ENCODE data around the gene CLBA1. TPM values are rescaled to one million over a fixed set of nuclear protein-coding genes. Genes with fewer than 3 reads are reported as not detected.
A peak's percentile ranks its signal among the peaks of the same experiment; 100 is the strongest.

The CLBA1 gene
- polyA plus RNA-seq, 2 donors, result 6.5 to 8.3 TPM

DNA sequence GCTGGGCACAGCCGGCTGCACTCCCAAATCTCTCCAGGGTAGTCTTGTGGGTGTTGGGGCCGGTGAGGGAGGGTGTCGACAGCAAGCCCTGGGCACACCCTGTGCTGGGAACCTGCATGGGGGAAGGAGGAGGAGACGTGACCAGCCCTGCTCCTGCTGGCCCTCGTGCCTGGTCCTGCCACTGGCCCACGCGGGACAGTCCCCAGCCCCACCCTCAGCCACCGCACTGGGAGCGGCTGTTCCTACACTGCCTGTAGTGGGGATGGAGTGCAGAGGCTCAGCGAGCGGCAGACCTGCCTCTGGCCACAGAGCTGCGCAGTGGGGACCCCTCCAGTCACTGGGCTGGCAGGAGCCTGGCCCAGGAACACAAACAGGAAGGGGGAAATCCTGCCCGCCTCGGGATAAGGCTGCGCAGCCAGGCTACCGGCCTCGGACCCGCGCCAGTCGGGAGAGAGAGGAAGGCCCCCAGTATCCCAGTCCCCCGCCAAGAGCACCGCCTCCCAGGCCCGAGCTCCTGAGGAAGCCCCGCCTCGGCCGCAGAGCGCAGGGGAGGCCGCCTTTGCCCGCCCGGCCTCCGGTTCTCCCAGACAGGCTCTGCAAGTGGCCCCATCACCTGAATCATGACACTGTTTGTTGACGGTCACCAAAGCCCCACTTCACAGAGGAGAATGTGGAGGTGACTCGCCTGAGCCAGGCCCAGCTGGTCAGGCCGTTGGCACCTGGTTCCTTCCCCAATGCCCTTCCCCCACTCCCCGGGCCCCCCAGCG lies 18.0 kb upstream of the CLBA1 start:
- Histone ChIP-seq H3K27ac (ENCODE audit: low read depth in 2 of 2, low read length in 1 of 2) (peak overlapping the region; percentile 98 to 99), H3K4me3 (ENCODE audit: low read depth in 1 of 2, low read length in 2 of 2) (peak overlapping the region; percentile 77 to 81), H3K36me3 (ENCODE audit: control insufficient read depth in 2 of 2, insufficient read depth in 2 of 2, low read length in 1 of 2) (peaks cover 0 to 3% of the 10 kb centered on the region in 2 donors), H3K27me3 (ENCODE audit: control insufficient read depth in 1 of 2, insufficient read depth in 2 of 2, low read length in 2 of 2) (no peaks in the 10 kb centered on the region), H3K9me3 (ENCODE audit: control insufficient read depth in 2 of 2, insufficient read depth in 1 of 2, low read depth in 1 of 2, low read length in 1 of 2) (no peaks in the 10 kb centered on the region), H3K4me1 (ENCODE audit: control insufficient read depth in 2 of 2, insufficient read depth in 2 of 2, low read length in 1 of 2) (peaks cover 9 to 44% of the 10 kb centered on the region in 2 donors)
- 3 to 4% methylated on average over 30 to 36 of the region's 36 CpGs for WGBS, 2 donors

DNA sequence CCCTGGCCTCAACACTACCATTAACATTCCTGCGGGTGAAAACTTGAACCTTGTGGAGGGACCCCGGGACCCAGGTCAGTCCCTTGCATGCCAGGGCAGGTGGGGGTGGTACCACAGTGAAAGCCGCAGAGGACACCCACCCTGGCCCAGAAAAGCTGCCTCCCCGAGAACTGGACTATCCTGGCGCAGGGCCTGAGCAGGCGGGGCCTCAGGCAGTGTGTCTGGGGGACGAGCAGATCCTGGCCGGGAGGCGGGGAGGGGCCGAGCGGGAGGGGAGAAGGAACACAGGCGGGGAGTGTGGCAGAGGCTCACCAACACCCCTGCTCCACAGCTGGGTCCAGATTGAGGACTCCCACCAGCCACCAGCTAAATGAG lies 17.4 kb upstream of the CLBA1 start:
- H3K27me3 ChIP-seq (ENCODE audit: control insufficient read depth in 1 of 2, insufficient read depth in 2 of 2, low read length in 2 of 2), result no peaks in the 10 kb centered on the region
- H3K4me1 ChIP-seq (ENCODE audit: control insufficient read depth in 2 of 2, insufficient read depth in 2 of 2, low read length in 1 of 2), result peaks cover 12 to 49% of the 10 kb centered on the region in 2 donors
- H3K27ac ChIP-seq (ENCODE audit: low read depth in 2 of 2, low read length in 1 of 2), result peak overlapping the region; percentile 98 to 99
- H3K36me3 ChIP-seq (ENCODE audit: control insufficient read depth in 2 of 2, insufficient read depth in 2 of 2, low read length in 1 of 2), result peaks cover 0 to 3% of the 10 kb centered on the region in 2 donors
- 3 to 11% methylated on average over 12 of the region's 12 CpGs for WGBS, 2 donors
- H3K9me3 ChIP-seq (ENCODE audit: control insufficient read depth in 2 of 2, insufficient read depth in 1 of 2, low read depth in 1 of 2, low read length in 1 of 2), result no peaks in the 10 kb centered on the region
- peak overlapping the region; percentile 77 to 81 for H3K4me3 ChIP-seq (ENCODE audit: low read depth in 1 of 2, low read length in 2 of 2)

DNA sequence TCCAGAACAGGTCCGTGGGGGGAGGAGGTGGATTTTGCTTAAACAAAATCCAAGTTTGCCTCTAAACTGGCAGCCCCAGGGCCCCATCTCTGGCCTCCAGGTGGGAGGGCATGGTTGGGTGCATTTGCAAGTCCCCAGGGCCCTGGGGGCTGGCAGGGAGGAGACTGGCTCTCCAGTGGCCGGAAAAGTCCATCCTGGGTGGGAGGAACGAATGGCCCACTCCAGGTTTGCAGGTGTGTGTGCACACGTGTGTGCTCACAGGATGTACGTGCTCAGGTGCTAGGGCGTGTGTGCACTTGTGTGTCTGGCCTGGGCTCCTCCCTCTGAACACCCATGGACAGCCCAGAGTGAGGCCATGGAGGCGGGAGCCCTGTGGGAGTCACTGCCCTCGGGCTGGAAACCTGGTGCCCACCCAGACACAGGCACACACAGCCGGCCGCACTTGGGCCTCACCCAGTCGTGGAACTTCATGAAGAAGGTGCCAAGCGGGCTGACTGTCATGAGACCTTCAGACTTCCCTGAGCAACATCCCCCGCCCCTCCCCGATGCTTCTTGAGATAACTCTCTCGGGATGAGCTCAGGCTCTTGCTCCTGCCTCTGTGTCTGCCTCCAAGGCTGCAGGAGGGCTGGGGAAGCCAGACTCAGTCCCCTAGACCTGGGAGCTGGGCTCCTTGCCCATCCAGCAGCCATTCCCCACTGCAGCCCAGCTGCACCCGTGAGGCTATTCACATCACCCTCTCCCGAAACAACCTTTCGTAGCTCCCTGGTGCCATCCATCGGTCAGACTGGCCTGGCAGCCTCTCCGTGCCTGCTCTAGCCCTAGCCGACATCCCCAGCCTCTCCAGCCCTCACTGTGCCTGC lies 16.8 kb upstream of the CLBA1 start:
- 31 to 34% methylated on average over 21 of the region's 21 CpGs for WGBS, 2 donors
- peaks cover 12 to 54% of the 10 kb centered on the region in 2 donors for H3K4me1 ChIP-seq (ENCODE audit: control insufficient read depth in 2 of 2, insufficient read depth in 2 of 2, low read length in 1 of 2)
- H3K4me3 ChIP-seq (ENCODE audit: low read depth in 1 of 2, low read length in 2 of 2), result peak overlapping the region; percentile 77 to 81

DNA sequence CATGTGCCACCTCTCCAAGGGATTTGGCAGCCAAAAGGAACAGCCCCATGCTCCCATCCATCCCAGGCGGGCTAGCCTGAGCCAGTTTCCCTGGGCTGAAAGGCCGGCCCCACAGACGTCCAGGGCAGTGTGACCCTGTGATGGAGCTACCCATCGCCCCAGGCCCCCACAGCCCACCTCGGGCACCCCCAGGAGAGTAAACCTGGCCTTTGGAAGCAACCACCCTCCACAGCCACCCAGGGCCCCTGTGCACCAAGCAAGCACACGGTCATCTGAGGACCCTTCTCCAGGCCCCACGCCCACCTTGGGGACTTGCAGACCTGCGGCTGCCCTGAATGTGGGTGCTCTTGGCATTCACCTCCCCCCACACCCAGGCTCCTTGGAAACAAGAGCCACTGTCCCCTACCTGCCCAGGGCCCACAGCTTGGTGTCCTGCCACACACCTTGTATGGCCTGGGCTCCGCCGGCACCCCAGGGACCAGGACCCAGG lies 15.8 kb upstream of the CLBA1 start:
- peak overlapping the region; percentile 98 to 99 for H3K27ac ChIP-seq (ENCODE audit: low read depth in 2 of 2, low read length in 1 of 2)
- peak overlapping the region; percentile 77 to 81 for H3K4me3 ChIP-seq (ENCODE audit: low read depth in 1 of 2, low read length in 2 of 2)

More for the DNA sequence above, 16.8 kb upstream of the CLBA1 start:
- Histone ChIP-seq H3K36me3 (ENCODE audit: control insufficient read depth in 2 of 2, insufficient read depth in 2 of 2, low read length in 1 of 2) (peaks cover 0 to 3% of the 10 kb centered on the region in 2 donors), H3K27ac (ENCODE audit: low read depth in 2 of 2, low read length in 1 of 2) (peak overlapping the region; percentile 98 to 99), H3K27me3 (ENCODE audit: control insufficient read depth in 1 of 2, insufficient read depth in 2 of 2, low read length in 2 of 2) (no peaks in the 10 kb centered on the region), H3K9me3 (ENCODE audit: control insufficient read depth in 2 of 2, insufficient read depth in 1 of 2, low read depth in 1 of 2, low read length in 1 of 2) (no peaks in the 10 kb centered on the region)

DNA sequence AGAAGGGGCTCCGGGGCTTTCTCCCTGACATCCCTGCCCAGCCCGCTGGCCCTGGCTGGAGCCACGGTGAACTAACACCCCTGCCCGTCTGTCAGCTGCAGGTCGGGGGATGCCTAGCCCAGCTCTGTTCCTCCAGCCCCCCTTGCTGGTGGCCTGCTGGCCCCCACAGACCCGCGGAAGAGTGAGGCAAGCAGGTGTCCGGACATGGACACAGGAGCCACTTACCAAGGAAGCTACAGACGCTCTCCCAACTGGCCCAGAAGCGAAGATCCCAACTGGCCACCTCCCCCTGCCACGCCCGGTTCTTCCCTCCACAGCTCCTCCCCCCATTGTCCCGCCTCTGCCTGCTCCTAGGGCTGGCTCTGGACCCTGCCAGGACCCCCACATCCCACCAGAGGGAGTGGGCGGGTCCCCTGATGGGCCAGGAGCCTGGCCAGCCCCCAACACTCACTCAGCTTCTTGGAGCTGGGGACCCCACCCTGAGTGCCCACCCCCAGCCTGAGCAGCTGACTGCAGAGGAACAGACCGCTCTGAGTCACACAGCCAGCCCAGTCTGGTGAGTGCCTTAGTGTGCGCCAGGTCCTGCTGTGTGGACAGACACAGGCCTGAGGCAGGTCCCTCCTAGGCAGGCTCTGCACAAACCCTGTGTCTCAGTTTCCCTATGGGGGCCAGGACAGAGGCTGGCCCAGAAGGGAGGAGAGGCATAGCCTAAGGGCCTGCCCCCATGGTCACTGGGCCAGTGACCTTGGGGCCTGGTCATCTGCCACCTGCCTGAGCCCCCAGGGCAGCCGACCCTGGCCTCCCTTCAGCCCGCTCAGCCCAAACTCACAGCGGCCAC lies 15.1 kb upstream of the CLBA1 start:
- Histone ChIP-seq H3K27me3 (ENCODE audit: control insufficient read depth in 1 of 2, insufficient read depth in 2 of 2, low read length in 2 of 2) (no peaks in the 10 kb centered on the region), H3K9me3 (ENCODE audit: control insufficient read depth in 2 of 2, insufficient read depth in 1 of 2, low read depth in 1 of 2, low read length in 1 of 2) (no peaks in the 10 kb centered on the region), H3K4me1 (ENCODE audit: control insufficient read depth in 2 of 2, insufficient read depth in 2 of 2, low read length in 1 of 2) (peaks cover 14 to 62% of the 10 kb centered on the region in 2 donors), H3K36me3 (ENCODE audit: control insufficient read depth in 2 of 2, insufficient read depth in 2 of 2, low read length in 1 of 2) (peaks cover 0 to 3% of the 10 kb centered on the region in 2 donors), H3K27ac (ENCODE audit: low read depth in 2 of 2, low read length in 1 of 2) (peak overlapping the region; percentile 98 to 99), H3K4me3 (ENCODE audit: low read depth in 1 of 2, low read length in 2 of 2) (peak overlapping the region; percentile 77 to 81)
- 33 to 61% methylated on average over 19 of the region's 19 CpGs for WGBS, 2 donors

More for the DNA sequence above, 15.8 kb upstream of the CLBA1 start:
- WGBS, 2 donors, result 59 to 66% methylated on average over 10 of the region's 10 CpGs
- Histone ChIP-seq H3K4me1 (ENCODE audit: control insufficient read depth in 2 of 2, insufficient read depth in 2 of 2, low read length in 1 of 2) (peaks cover 12 to 62% of the 10 kb centered on the region in 2 donors), H3K36me3 (ENCODE audit: control insufficient read depth in 2 of 2, insufficient read depth in 2 of 2, low read length in 1 of 2) (peaks cover 0 to 3% of the 10 kb centered on the region in 2 donors), H3K9me3 (ENCODE audit: control insufficient read depth in 2 of 2, insufficient read depth in 1 of 2, low read depth in 1 of 2, low read length in 1 of 2) (no peaks in the 10 kb centered on the region), H3K27me3 (ENCODE audit: control insufficient read depth in 1 of 2, insufficient read depth in 2 of 2, low read length in 2 of 2) (no peaks in the 10 kb centered on the region)

DNA sequence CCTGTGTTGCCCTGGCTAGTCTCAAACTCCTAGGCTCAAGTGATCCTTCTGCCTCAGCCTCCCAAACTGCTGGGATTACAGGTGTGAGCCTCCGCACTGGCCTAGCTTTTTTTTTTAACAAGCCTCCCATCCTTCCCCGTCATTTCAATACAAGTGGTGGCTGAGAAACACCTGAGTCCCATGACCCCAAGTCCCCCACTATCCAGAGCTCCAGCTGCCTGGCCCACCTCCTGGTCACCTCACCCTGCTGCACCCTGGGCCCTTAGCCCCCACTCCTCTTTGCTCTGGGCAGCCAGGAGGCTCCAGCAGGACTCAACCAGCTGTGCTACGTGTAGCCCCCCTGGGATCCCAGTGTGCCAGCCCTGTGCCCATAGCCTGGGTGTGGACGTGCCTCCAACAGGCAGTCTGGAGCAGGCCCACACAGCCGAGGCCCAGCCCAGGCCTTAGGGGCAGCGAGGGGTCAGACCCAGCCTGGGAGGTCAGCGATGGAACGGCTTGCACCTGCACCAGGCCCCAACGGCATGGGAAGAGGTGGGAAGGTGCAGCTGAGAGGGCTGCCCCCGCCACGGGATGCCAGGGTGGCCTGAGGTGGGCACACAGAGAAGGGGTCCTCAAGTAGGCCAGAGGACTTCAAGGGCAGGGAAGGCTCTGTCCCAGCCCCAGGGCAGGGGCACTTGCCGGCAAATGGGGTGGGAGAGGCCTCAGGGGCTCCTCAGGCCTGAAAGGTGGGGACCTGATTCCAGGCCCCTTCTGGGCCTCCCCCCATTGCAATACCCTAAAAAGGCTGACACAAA lies 13.9 kb upstream of the CLBA1 start:
- peaks cover 16 to 60% of the 10 kb centered on the region in 2 donors for H3K4me1 ChIP-seq (ENCODE audit: control insufficient read depth in 2 of 2, insufficient read depth in 2 of 2, low read length in 1 of 2)
- H3K27me3 ChIP-seq (ENCODE audit: control insufficient read depth in 1 of 2, insufficient read depth in 2 of 2, low read length in 2 of 2), result no peaks in the 10 kb centered on the region
- H3K27ac ChIP-seq (ENCODE audit: low read depth in 2 of 2, low read length in 1 of 2), result peak overlapping the region; percentile 98 to 99
- H3K36me3 ChIP-seq (ENCODE audit: control insufficient read depth in 2 of 2, insufficient read depth in 2 of 2, low read length in 1 of 2), result no peaks in the 10 kb centered on the region
- H3K9me3 ChIP-seq (ENCODE audit: control insufficient read depth in 2 of 2, insufficient read depth in 1 of 2, low read depth in 1 of 2, low read length in 1 of 2), result no peaks in the 10 kb centered on the region
- WGBS, 2 donors, result 72 to 74% methylated on average over 12 of the region's 12 CpGs
- peak overlapping the region in 1 of 2 donors; percentile 9 for H3K4me3 ChIP-seq (ENCODE audit: low read depth in 1 of 2, low read length in 2 of 2)

DNA sequence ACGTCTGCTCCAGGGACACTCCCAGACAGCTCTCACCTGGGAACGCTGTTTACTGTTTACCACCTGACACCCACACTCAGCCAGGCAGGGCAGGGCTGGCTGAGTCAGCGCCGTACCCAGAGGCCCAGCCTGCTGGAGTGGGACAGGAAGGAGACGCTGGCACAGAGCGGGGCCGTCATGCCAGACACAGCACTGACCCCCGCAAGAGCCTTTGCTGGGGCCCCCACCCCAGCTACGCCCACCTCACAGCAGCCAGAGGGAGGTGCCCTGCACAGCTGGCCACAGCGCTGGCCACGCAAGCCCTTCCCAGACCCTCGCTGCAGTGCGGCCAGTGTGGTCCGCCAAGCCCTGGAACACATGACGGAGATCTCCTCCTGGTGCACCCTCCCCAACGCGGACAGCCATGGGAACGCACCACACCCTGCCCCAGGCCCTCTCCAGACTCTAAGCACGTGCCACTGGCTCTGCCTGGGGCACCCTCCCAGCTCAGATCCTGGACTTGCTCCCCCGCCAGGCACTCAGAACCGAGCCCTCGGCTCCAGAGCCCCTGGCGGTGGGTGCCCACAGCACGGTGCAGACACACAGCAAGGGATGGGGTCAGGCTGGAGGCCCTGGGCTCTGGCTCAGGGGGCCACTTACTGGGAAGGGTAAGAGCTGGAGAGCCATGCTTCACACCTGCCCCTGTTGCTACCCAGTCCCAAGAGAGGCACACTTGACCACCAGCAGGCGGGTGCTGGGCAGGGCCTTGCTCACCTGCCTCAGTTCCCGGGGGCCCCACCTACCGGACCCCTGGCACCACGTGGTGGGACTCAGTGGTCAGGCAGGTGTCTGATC lies 13.1 kb upstream of the CLBA1 start:
- 31 to 44% methylated on average over 28 of the region's 28 CpGs for WGBS, 2 donors
- no peaks in the 10 kb centered on the region for H3K27me3 ChIP-seq (ENCODE audit: control insufficient read depth in 1 of 2, insufficient read depth in 2 of 2, low read length in 2 of 2)
- H3K4me1 ChIP-seq (ENCODE audit: control insufficient read depth in 2 of 2, insufficient read depth in 2 of 2, low read length in 1 of 2), result peaks cover 16 to 61% of the 10 kb centered on the region in 2 donors
- H3K4me3 ChIP-seq (ENCODE audit: low read depth in 1 of 2, low read length in 2 of 2), result no peak overlapping the region
- peak overlapping the region; percentile 98 to 99 for H3K27ac ChIP-seq (ENCODE audit: low read depth in 2 of 2, low read length in 1 of 2)
- H3K9me3 ChIP-seq (ENCODE audit: control insufficient read depth in 2 of 2, insufficient read depth in 1 of 2, low read depth in 1 of 2, low read length in 1 of 2), result no peaks in the 10 kb centered on the region
- no peaks in the 10 kb centered on the region for H3K36me3 ChIP-seq (ENCODE audit: control insufficient read depth in 2 of 2, insufficient read depth in 2 of 2, low read length in 1 of 2)

DNA sequence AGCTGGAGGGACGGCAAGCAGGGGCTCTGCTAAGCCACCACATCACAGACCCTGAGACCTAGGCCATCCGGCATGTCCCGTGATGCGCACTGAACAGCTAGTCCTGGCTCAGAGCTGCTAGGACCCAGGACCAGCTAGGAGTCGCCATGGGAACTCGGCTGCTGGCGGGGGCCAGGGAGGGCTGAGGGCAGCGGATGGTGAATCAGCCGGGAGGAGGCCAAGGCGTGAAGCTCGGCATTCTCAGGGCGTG lies 12.5 kb upstream of the CLBA1 start:
- H3K9me3 ChIP-seq (ENCODE audit: control insufficient read depth in 2 of 2, insufficient read depth in 1 of 2, low read depth in 1 of 2, low read length in 1 of 2), result no peaks in the 10 kb centered on the region
- H3K4me3 ChIP-seq (ENCODE audit: low read depth in 1 of 2, low read length in 2 of 2), result no peak overlapping the region
- H3K4me1 ChIP-seq (ENCODE audit: control insufficient read depth in 2 of 2, insufficient read depth in 2 of 2, low read length in 1 of 2), result peaks cover 16 to 66% of the 10 kb centered on the region in 2 donors
- H3K27ac ChIP-seq (ENCODE audit: low read depth in 2 of 2, low read length in 1 of 2), result peak overlapping the region; percentile 98 to 99
- no peaks in the 10 kb centered on the region for H3K36me3 ChIP-seq (ENCODE audit: control insufficient read depth in 2 of 2, insufficient read depth in 2 of 2, low read length in 1 of 2)
- 24 to 38% methylated on average over 12 of the region's 12 CpGs for WGBS, 2 donors
- H3K27me3 ChIP-seq (ENCODE audit: control insufficient read depth in 1 of 2, insufficient read depth in 2 of 2, low read length in 2 of 2), result no peaks in the 10 kb centered on the region

All from esophagus (tissue), 2 donors.